Measurements from ENCODE around the gene BOLA1. TPM values are rescaled to one million over a fixed set of nuclear protein-coding genes. Genes with fewer than 3 reads are reported as not detected.

The BOLA1 gene
- total RNA-seq, 1 experiment from 2014 or later: 20.4 TPM

GRCh38 chr1:149888247-149888998, 10.9 kb upstream of the BOLA1 start:
- POLR2A ChIA-PET: interaction anchor here (0.5 to 5.5 kb wide), 21 partner anchors 11 to 473 kb away, joined by 3 to 46 read pairs (median 11); partner anchors contain the start of genes BOLA1, MTMR11, OTUD7B and VPS45
- TSS peak; percentile 35 for BruUV-seq (replicated peaks)
- no peaks in the 10 kb centered on the region for H3K79me2 ChIP-seq (ENCODE audit: insufficient read depth, low read length)
- CTCF ChIA-PET: interaction anchor here (0.6 to 3.3 kb wide), 7 partner anchors 11 to 299 kb away, joined by 3 to 17 read pairs (median 4); partner anchors contain the start of gene BOLA1
- RAD21 ChIA-PET (ENCODE audit: low non-redundant PET in 1 of 2, low total read pairs in 2 of 2, uncharacterized antibody in 2 of 2, unreplicated experiment in 2 of 2): interaction anchor here (0.7 to 1.7 kb wide), 3 partner anchors 54 to 299 kb away, joined by 3 to 4 read pairs (median 4); no protein-coding TSS in a partner anchor
- no peak overlapping the region for H2AFZ ChIP-seq (ENCODE audit: low read depth, low read length, poor library complexity, severe bottlenecking)
- H3K27me3 ChIP-seq (ENCODE audit: insufficient read depth, low read length): no peaks in the 10 kb centered on the region
- no peaks in the 10 kb centered on the region for H4K20me1 ChIP-seq (ENCODE audit: insufficient read depth)
- no peaks in the 10 kb centered on the region for H3K9me2 ChIP-seq (ENCODE audit: insufficient read depth)
- no peaks in the 10 kb centered on the region for H3K9me3 ChIP-seq (ENCODE audit: control insufficient read depth in 1 of 2, insufficient read depth in 1 of 2, low read depth in 1 of 2, low read length in 2 of 2)
- no peaks in the 10 kb centered on the region for H3K36me3 ChIP-seq (ENCODE audit: control insufficient read depth in 1 of 2, insufficient read depth in 2 of 2, low read length in 2 of 2)
- ATAC-seq: peak; percentile 37
- peak overlapping the region; percentile 100 for H3K27ac ChIP-seq (ENCODE audit: low read depth, low read length)
- DNase-seq (ENCODE audit: low read depth, low spot score): peak; percentile 88
- intact Hi-C loops (cut with micrococcal nuclease): loop anchor here (1.0 kb wide), 3 partner anchors 39 to 299 kb away; partner anchors contain the start of gene SF3B4
- H3K4me2 ChIP-seq (ENCODE audit: low read length): peak overlapping the region; percentile 91
- peak overlapping the region; percentile 87 for H3K9ac ChIP-seq (ENCODE audit: low read length)
- peaks cover 22 to 45% of the 10 kb centered on the region in 2 experiments for H3K4me1 ChIP-seq (ENCODE audit: control insufficient read depth in 1 of 2, insufficient read depth in 2 of 2, low read length in 2 of 2)
- H3K4me3 ChIP-seq (replicated peaks in 1 of 2; ENCODE audit: low read depth in 1 of 2, low read length in 2 of 2): peak overlapping the region; percentile 44 to 63
- TF ChIP-seq ZBTB33 (IDR thresholded peaks at IDR 0.05; ENCODE audit: extremely low read depth, insufficient replicate concordance, low read length): no peak
- TF ChIP-seq SIN3A (IDR thresholded peaks at IDR 0.05; ENCODE audit: low read depth): peak; percentile 74
- peak; percentile 83 for TF ChIP-seq YY1 (IDR thresholded peaks at IDR 0.05; ENCODE audit: extremely low read depth, insufficient replicate concordance, low read depth, low read length)
- no peak for TF ChIP-seq EZH2 (IDR thresholded peaks at IDR 0.05)
- TF ChIP-seq JUND (IDR thresholded peaks at IDR 0.05): 0 out of 2 replicates have a peak, but pooled peaks have one; percentile 12
- no peak for TF ChIP-seq TCF7L2 (IDR thresholded peaks at IDR 0.05; ENCODE audit: borderline replicate concordance, extremely low read depth, insufficient read depth, insufficient read length)
- no peak for TF ChIP-seq ZFX (IDR thresholded peaks at IDR 0.05)
- TF ChIP-seq MAX (IDR thresholded peaks at IDR 0.05): peak; percentile 77
- TF ChIP-seq ZNF274 (IDR thresholded peaks at IDR 0.05; ENCODE audit: low read depth, low read length): no peak
- peak; percentile 76 for TF ChIP-seq RAD21 (IDR thresholded peaks at IDR 0.05; ENCODE audit: low read depth)
- no peak for TF ChIP-seq EGR1 (IDR thresholded peaks at IDR 0.05; ENCODE audit: low read depth)
- TF ChIP-seq CEBPB (IDR thresholded peaks at IDR 0.05; ENCODE audit: low read depth): no peak; the same call in 1 of the 2 replicates
- TF ChIP-seq FOSL1 (IDR thresholded peaks at IDR 0.05; ENCODE audit: low read depth): peak; percentile 39
- peak; percentile 51; the same call in 1 of the 2 replicates for TF ChIP-seq CBX3 (IDR thresholded peaks at IDR 0.05; ENCODE audit: low read depth)
- TF ChIP-seq CTCF (IDR thresholded peaks at IDR 0.05 in 2 of 3, conservative IDR thresholded peaks at IDR 0.05 in 1 of 3; ENCODE audit: borderline replicate concordance in 1 of 3, insufficient read depth in 1 of 3, low read depth in 2 of 3, low read length in 2 of 3): peak; percentile 52 to 59 (median 58); a peak in 5 of 6 replicates
- peak; percentile 83 for TF ChIP-seq POLR2AphosphoS5 (IDR thresholded peaks at IDR 0.05; ENCODE audit: low read depth, low read length)
- peak; percentile 43; the same call in 1 of the 2 replicates for TF ChIP-seq SRF (IDR thresholded peaks at IDR 0.05; ENCODE audit: low read depth)
- TF ChIP-seq ATF3 (IDR thresholded peaks at IDR 0.05): no peak
- no peak for TF ChIP-seq EZH2phosphoT487 (IDR thresholded peaks at IDR 0.05; ENCODE audit: borderline replicate concordance)
- TF ChIP-seq ELF1 (IDR thresholded peaks at IDR 0.05; ENCODE audit: borderline replicate concordance, low read depth): no peak
- TF ChIP-seq POLR2A (IDR thresholded peaks at IDR 0.05; ENCODE audit: borderline replicate concordance, extremely low read depth, insufficient read depth, insufficient read length): peak; percentile 96

Data from HCT116 (cell line).